HG03097 (cell line): ENCODE results near the gene PHETA1.
"Not testable (repeated sequence)": the region's sequence is repeated elsewhere in the genome, so short reads cannot be mapped to it uniquely, and the experiment has no call there.

Experiments used
- ATAC-seq: cut with Tn5 transposase; IDR thresholded peaks from one replicate; pipeline ENCODE4 v1.9.1; 2021; ENCODE audit not compliant: unreplicated experiment, low FRiP score

The PHETA1 gene

GRCh38 chr12:111377440-111377839 is 8.5 kb upstream of the PHETA1 start:
- no peak for ATAC-seq

GRCh38 chr12:111373231-111373630 is 4.3 kb upstream of the PHETA1 start:
- ATAC-seq = not testable (repeated sequence)

- no peak for ATAC-seq
Observed at GRCh38 chr12:111369496-111370220, 763 bp upstream of the PHETA1 start.

GRCh38 chr12:111368291-111368787 is 556 bp downstream of the PHETA1 start:
- no peak for ATAC-seq

- ATAC-seq = no peak
Observed at GRCh38 chr12:111367661-111368221, 1.2 kb downstream of the PHETA1 start.

- no peak for ATAC-seq
Observed at GRCh38 chr12:111366583-111366982, 2.3 kb downstream of the PHETA1 start.

GRCh38 chr12:111366075-111366474 is 2.8 kb downstream of the PHETA1 start:
- ATAC-seq = no peak

GRCh38 chr12:111363578-111363977 is 5.3 kb downstream of the PHETA1 start:
- no peak for ATAC-seq

- no peak for ATAC-seq
Observed at GRCh38 chr12:111362687-111363475, 6.0 kb downstream of the PHETA1 start.

GRCh38 chr12:111361717-111362576 is 6.9 kb downstream of the PHETA1 start:
- no peak for ATAC-seq

GRCh38 chr12:111361073-111361716 is 7.7 kb downstream of the PHETA1 start:
- ATAC-seq = no peak

GRCh38 chr12:111360325-111360930 is 8.5 kb downstream of the PHETA1 start:
- no peak for ATAC-seq

- no peak for ATAC-seq
Observed at GRCh38 chr12:111359914-111360276, 9.0 kb downstream of the PHETA1 start.

GRCh38 chr12:111359231-111359913 is 9.5 kb downstream of the PHETA1 start:
- no peak for ATAC-seq

GRCh38 chr12:111355201-111355925 is 13.5 kb downstream of the PHETA1 start:
- no peak for ATAC-seq

GRCh38 chr12:111354511-111354910 is 14.4 kb downstream of the PHETA1 start:
- ATAC-seq = no peak

GRCh38 chr12:111353603-111354295 is 15.1 kb downstream of the PHETA1 start:
- ATAC-seq = no peak

GRCh38 chr12:111353026-111353425 is 15.9 kb downstream of the PHETA1 start:
- no peak for ATAC-seq
